ENCODE measurements around the gene STK24.

STK24 gene

DNA sequence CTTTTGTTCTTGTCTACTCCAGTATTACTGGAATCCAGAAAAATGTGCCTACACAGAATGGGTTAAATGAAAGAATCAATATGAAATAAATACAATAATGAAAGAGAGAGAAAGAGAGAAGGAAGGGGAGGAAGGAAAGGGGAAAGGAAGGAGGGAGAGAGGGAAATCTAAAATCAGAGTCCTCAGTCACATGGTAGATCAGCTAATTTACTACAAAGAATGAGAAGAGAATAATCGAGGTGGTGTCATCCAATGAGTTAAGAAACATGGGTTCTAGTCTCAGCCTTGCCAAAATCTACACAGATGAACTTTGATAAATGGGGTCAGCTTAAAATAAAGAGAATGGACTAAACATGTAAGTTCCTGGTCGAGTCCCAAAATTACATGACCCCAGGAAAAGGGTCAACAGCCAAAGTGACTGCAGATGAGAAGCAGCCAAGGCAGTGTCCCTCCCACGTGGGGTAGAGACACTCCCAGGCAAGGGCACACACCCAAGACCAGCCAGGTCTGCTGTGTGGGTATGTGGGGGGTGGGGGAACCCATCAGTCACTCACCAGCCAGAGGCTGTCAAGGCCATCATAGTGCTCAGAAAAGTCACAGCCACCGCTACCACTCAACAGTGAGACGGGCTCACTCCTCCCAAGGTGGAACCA lies 103.6 kb downstream of the STK24 start:
- TF ChIP-seq, protein P1, sequence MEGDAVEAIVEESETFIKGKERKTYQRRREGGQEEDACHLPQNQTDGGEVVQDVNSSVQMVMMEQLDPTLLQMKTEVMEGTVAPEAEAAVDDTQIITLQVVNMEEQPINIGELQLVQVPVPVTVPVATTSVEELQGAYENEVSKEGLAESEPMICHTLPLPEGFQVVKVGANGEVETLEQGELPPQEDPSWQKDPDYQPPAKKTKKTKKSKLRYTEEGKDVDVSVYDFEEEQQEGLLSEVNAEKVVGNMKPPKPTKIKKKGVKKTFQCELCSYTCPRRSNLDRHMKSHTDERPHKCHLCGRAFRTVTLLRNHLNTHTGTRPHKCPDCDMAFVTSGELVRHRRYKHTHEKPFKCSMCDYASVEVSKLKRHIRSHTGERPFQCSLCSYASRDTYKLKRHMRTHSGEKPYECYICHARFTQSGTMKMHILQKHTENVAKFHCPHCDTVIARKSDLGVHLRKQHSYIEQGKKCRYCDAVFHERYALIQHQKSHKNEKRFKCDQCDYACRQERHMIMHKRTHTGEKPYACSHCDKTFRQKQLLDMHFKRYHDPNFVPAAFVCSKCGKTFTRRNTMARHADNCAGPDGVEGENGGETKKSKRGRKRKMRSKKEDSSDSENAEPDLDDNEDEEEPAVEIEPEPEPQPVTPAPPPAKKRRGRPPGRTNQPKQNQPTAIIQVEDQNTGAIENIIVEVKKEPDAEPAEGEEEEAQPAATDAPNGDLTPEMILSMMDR (IDR thresholded peaks at IDR 0.05; ENCODE audit: insufficient read depth, missing control alignments), result no peak
- DNase-seq (ENCODE audit: insufficient read length, low spot score) (no peak), FAIRE-seq (no peak)

DNA sequence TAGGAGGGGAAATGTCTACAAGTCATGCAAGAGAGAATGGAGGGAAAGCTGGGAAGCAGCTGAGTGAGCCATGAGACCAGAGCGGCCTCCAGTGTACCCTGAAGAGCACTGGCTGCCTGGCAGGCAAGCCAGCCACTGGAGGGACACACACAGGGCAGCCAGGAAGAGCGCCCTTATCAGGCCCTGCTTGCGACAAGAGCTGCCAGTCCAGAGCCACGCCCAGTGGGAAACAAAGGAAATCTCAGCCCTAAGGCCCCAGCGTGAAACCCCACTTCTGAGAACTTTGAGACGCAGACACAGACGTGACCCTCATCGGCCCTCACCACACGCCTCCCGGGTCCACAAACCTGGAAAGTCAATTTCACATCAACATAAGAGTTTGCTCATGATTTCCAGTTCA lies 105.0 kb downstream of the STK24 start:
- TF ChIP-seq, protein P1 (IDR thresholded peaks at IDR 0.05; ENCODE audit: insufficient read depth, missing control alignments), result no peak
- DNase-seq (ENCODE audit: insufficient read length, low spot score) (no peak), FAIRE-seq (no peak)

DNA sequence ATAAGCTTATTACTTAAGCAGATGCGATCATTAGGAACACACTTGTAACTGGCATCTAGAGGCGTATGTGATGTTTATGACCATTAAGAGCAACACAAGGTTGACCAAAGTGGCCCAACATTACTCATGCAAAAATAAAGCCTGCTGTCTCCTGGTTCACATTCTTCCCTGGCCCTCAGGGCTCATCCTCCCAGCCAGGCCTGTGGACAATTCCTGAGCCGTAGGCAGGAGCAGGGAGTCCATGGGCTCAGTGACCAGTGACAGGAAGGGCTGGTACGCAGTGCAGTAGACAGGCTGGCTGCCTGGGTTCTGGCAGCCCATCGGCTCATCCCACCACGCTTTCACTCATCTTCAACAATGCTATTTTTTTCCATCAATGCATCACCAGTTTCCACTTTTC lies 106.0 kb downstream of the STK24 start:
- FAIRE-seq (no peak), DNase-seq (ENCODE audit: insufficient read length, low spot score) (no peak)
- TF ChIP-seq, protein P1 (IDR thresholded peaks at IDR 0.05; ENCODE audit: insufficient read depth, missing control alignments), result no peak

DNA sequence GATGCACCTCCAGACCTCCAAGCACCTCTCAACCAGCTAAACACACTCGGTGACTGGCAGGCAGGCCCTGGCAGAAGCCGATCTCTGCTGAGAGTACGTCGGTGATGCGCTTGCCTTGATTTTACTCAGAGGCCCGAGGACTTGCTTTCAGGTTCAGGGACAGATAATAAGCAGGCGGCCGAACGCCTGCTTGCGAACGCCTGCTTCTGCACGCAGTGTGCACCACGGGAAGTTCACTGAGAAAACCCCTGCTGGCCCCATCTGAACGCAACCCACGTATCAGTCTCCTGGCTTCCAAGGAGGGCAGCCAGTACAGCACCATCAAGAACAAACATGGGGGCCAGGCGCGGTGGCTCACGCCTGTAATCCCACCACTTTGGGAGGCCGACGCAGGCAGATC lies 108.0 kb downstream of the STK24 start:
- DNase-seq (ENCODE audit: insufficient read length, low spot score), result no peak
- TF ChIP-seq, protein P1 (IDR thresholded peaks at IDR 0.05; ENCODE audit: insufficient read depth, missing control alignments), result no peak

DNA sequence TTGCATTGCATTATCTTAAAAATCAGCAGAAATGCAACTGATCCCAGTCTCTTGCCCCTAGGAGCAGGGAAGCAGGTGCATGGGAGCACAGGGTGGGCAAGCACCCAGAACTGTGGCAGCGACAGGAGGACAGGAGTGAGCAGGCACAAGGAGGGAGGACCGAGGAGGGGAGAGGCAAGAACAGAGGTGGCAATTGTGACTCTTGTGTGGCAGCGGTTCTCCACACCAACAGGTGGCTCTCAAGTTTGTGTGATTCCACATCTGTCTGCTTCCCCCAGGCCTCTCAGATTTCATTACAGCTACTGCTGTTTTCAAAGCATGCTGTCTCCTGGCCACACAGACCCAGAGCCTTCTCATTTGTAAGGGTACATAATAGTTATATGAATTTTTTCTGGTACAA lies 108.5 kb downstream of the STK24 start:
- FAIRE-seq, result no peak
- no peak for DNase-seq (ENCODE audit: insufficient read length, low spot score)
- TF ChIP-seq, protein P1 (IDR thresholded peaks at IDR 0.05; ENCODE audit: insufficient read depth, missing control alignments), result no peak

More for the DNA sequence above, 108.0 kb downstream of the STK24 start:
- no peak for FAIRE-seq

DNA sequence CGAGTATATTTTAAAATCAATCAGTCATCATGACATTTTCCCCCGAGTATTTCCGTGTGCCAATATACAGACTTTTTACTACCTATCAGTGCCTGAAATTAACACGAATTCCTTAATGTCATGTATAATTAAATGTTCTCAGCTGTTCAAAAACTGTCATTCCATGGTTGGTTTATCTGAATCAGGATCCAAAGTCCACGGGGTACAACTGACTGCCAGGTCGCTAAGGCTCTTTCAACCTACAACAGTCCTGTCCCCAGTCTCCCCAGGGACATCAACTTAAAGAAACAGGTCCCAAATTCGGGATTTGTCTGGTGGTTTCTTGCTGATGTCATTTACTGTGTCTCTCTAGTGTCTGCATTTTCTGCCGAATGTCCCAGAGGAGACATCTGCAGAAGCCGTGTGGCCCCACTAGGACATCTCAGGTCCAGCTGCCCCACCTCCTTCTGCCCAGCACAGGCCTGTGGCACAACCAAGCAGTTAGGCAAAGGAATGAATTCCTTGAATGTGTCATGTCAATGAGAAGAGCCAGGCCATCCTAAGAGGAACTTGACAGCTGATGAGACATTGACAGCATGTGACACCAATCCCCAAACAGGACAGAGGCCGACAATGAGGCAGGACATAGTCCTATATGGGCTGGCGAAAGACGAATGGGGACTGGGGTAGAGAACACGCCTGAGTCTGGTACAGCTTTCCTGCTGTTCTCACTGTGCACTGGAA lies 109.5 kb downstream of the STK24 start:
- FAIRE-seq, result no peak
- TF ChIP-seq, protein P1 (IDR thresholded peaks at IDR 0.05; ENCODE audit: insufficient read depth, missing control alignments), result no peak
- DNase-seq (ENCODE audit: insufficient read length, low spot score), result no peak

DNA sequence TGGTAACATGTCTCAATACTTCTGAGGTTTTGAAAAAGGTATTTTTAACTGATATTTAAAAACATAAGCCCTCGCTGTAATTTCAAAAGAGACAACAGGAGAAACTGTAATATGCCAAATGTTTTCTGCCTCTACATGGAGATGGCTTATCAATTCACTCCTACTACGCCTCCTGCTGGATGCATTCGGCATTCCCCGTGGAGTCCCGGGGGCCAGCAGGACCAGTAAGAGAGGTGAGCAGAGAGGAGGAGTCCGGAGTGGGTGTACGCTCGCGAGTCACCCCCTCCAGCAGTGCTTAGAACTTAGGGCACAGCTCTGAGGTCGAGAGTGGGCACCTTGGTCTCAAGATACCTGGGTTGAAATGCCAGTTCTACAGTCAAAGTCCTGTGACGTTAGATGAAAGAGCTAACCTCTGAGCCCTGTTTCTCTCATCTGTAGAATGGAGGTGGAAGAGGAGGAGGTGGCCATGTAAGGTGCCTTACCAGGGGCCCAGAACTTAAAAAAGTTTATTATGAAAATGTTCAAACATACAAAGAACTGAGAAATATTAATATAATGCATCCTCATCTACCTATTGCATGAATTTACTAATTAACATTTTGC lies 110.2 kb downstream of the STK24 start:
- DNase-seq (ENCODE audit: insufficient read length, low spot score), result peak; percentile 56

More for the DNA sequence above, 110.2 kb downstream of the STK24 start:
- no peak for FAIRE-seq
- TF ChIP-seq, protein P1 (IDR thresholded peaks at IDR 0.05; ENCODE audit: insufficient read depth, missing control alignments), result peak; percentile 34

All from D721Med (cell line).